Neural progenitor cell (in vitro differentiated cells): ENCODE measurements around the gene ADAMTSL5.

Experiments
- EZH2 ChIP-seq: fragments of 200-600 bp; sonication (generic); IDR thresholded peaks from 2 replicates; pipeline ENCODE4 v1.6.1; 2017; ENCODE audit warnings: antibody characterized with exemption, mild to moderate bottlenecking, moderate library complexity
- EZH2phosphoT487 ChIP-seq: fragments of 200-600 bp; sonication (generic); IDR thresholded peaks from 2 replicates; pipeline ENCODE4 v1.6.1; 2017; ENCODE audit warnings: antibody characterized with exemption
- TF ChIP-seq, protein P1 (sequence below): fragments of 200-600 bp; sonication (generic); IDR thresholded peaks from 2 replicates; pipeline ENCODE4 v1.5.1; 2017; ENCODE audit warnings: antibody characterized with exemption, mild to moderate bottlenecking

GRCh38 chr19:1486720-1487575 lies 25.9 kb downstream of the ADAMTSL5 start:
- TF ChIP-seq, protein P1, sequence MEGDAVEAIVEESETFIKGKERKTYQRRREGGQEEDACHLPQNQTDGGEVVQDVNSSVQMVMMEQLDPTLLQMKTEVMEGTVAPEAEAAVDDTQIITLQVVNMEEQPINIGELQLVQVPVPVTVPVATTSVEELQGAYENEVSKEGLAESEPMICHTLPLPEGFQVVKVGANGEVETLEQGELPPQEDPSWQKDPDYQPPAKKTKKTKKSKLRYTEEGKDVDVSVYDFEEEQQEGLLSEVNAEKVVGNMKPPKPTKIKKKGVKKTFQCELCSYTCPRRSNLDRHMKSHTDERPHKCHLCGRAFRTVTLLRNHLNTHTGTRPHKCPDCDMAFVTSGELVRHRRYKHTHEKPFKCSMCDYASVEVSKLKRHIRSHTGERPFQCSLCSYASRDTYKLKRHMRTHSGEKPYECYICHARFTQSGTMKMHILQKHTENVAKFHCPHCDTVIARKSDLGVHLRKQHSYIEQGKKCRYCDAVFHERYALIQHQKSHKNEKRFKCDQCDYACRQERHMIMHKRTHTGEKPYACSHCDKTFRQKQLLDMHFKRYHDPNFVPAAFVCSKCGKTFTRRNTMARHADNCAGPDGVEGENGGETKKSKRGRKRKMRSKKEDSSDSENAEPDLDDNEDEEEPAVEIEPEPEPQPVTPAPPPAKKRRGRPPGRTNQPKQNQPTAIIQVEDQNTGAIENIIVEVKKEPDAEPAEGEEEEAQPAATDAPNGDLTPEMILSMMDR = no peak
- TF ChIP-seq EZH2phosphoT487 = no peak
- no peak for TF ChIP-seq EZH2
